HG03442 (cell line): ENCODE data around the gene RPS27A.
"Not testable (repeated sequence)": the region's sequence is repeated elsewhere in the genome, so short reads cannot be mapped to it uniquely, and the experiment has no call there.

ENCODE experiments used
- ATAC-seq: cut with Tn5 transposase; IDR thresholded peaks from one replicate; pipeline ENCODE4 v1.9.1; 2021; ENCODE audit warnings: mild to moderate bottlenecking, moderate library complexity; ENCODE audit not compliant: unreplicated experiment

Gene RPS27A

GRCh38 chr2:55236992-55237543 is 4.6 kb downstream of the RPS27A start:
- no peak for ATAC-seq

DNA sequence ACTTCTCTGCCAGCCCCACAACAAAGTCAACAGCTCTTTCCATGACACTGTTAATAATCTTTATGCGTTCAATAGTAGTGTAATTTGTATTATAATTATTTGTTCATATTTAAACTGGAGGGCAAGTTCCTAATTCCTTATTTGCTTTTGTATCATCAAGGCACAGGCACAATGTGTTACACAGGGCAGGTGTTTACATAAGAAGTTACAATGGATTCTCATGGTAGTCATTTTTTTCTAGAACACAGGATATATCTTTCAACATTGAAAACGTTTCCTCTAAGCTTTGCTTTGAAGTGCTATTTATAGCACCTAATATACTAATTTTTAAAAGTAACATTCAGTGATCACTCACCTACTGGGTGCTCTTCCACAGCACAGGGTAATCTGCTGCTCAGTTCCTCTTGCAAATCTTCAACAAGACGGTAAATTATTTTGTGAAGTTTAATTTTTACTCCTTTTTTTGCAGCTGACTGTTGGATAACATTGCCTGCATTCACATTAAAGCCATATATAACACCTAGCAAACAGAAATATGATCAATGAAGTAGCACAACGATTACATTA is 7.3 kb downstream of the RPS27A start:
- ATAC-seq = no peak

DNA sequence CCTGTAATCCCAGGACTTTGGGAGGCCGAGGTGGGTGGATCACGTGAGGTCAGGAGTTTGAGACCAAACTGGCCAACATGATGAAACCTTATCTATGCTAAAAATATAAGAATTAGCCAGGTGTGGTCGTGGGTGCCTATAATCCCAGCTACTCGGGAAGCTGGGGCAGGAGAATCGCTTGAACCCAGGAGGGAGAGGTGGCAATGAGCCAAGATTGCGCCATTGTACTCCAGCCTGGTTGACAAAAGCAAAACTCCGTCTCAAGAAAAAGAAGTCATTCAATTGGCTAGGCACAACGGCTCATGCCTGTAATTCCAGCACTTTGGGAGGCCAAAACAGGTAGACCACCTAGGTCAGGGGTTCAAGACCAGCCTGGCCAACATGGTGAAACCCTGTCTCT is 9.1 kb downstream of the RPS27A start:
- not testable (repeated sequence) for ATAC-seq

DNA sequence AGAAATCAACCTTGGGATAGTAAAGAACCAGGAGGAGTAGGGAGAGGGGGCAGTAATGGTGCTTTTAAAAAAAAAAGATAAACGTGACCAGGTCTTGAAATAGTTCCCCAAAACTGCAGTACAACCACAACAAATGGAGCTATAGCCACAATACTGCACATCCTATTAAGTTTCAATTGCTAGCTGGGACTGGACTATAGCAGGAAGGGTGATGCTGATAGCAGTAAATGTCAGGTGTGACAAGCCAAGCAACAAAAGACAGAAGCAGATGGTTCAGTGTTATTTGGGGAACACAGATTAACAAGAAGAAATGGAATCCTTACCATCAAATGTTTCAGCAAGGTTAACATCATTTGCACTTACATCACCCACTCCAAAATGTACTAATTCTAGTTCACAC is 10.1 kb downstream of the RPS27A start:
- no peak for ATAC-seq

DNA sequence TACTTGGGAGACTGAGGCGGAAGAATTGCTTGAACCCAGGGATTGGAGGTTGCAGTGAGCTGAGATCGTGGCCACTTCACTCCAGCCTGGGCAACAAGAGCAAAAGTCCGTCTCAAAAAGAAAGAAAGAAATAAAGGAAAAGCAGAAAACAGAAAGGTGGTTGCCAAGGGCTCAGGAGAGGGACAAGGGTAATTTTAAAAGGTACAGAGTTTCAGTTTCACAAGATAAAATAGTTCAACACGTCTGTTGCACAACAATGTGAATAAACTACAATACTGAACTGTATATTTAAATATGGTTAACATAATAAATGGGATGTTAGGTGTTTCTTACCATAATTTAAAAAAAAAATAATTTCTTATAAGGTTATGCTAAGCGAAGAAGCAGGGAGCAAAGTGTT is 12.9 kb downstream of the RPS27A start:
- ATAC-seq = no peak

DNA sequence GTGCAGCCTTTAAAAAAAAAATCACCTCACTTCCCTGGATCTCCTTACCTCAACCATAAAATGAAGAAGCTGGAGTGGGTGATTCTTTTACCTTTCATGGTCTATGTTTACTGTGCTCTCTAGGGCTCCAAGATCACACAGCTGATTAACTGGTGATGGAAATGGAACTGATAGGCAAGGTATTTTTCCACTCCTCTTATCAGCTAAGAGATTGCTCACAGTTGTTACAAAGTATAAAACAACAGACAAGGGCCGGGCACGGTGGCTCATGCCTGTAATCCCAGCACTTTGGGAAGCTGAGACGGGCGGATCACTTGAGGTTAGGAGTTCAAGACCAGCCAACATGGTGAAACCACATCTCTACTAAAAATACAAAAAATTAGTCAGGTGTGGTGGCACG is 14.5 kb downstream of the RPS27A start:
- no peak for ATAC-seq

DNA sequence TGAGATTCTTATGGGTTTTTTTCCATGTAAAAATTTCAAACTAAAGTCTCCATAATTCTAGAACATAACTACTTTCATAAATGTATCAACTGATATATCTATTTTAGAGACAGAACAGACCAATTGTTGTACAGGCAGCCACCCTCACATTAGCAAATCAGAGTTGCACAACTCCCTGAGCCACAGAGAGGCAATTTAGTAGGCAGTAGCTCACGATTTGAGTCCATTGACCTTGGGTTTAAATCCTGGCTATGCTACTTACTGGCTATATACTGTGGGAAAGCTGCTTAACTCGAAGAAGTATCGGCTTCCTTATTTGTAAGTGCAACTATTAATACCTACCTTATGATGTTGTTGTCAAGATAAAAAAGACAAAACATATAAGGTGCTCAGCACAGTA is 20.3 kb downstream of the RPS27A start:
- ATAC-seq = no peak

DNA sequence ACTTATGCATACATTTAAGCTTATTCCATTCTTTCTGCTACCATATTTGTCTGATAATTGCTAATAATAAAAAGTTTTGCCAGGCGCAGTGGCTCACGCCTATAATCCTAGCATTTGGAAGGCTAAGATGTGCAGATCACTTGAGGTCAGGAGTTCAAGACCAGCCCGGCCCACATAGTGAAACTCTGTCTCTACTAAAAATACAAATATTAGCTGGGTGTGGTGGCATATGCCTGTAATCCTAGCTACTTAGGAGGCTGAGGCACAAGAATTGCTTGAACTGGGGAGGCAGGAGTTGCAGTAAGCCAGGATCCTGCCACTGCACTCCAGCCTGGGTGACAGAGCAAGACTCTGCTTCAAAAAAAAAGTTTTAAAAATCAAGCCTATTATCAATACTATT is 27.1 kb downstream of the RPS27A start:
- ATAC-seq = not testable (repeated sequence)

GRCh38 chr2:55268288-55268906 is 35.9 kb downstream of the RPS27A start:
- ATAC-seq = no peak

DNA sequence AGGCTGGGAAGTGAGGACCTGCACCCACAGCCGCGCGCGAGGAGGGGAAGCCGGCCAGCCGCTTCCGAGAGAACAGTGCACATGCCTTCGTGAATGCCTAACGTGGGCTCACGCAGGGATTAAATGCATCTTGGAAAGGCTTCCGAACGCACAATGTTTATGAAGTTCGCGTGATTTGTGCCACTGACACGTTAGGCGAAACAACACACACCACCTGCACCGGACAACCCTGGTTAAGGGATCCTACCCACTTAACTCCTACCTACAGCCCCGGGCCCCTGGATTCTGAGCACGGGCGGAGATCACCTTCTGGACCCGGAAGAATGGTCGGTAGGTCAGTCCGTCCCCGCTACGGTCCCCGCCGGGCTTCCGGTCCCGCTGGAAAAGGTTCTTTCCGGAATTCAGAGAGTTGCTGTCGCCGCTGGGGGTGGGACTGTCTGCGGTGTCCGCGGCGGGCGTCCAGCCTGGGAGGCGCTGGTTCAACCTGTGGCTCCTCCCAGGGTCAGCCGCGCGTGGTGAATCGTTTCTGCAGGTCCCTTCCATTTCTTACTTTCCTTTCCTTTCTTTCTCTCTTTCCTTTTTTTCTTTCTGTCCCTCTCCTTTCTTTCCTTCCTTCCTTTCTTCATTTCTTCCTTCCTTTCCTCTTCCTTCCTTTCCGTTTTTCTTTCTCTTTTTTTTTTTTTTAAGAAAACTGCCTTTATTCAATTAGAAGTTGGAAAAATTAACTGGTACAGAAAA is 36.6 kb downstream of the RPS27A start, which contains the start of gene MTIF2:
Gene MTIF2, minus strand, starts transcription at position 325 of the 738 bp plus-strand sequence. CDS start 5,373 bp downstream, outside the sequence.
- ATAC-seq = peak; percentile 98

DNA sequence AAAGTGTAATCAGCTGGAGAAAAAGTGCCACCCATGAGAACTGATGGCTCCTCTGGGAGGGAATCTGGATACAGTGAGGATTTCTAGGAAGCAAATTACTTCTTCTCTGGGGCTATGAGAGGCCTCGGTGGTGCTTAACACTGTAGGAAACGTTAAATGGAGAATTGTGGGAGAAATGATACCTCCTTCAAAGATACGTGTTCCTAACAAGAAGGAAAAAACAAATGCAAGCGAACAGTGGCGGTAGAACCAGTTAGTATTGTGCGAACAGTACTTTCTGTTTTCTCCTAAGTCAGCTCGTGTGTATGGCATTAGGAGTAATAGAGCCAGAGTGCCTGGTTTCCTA is 37.1 kb downstream of the RPS27A start:
- no peak for ATAC-seq

DNA sequence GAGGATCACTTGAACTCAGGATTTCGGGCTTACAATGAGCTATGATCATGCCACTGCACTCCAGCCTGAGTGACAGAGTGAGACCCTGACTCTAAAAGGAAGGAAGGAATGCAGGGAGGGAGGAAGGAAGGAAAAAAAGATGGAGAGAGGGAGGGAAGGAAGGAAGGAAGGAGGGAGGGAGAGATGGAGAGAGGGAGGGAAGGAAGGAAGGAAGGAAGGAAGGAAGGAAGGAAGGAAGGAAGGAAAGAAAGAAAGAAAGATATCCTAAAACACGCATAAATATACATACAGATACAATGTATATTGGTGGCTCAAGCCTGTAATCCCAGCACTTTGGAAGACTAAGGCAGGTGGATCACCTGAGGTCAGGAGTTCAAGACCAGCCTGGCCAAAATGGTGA is 41.9 kb downstream of the RPS27A start:
- not testable (repeated sequence) for ATAC-seq

GRCh38 chr2:55277310-55277709 is 44.8 kb downstream of the RPS27A start:
- no peak for ATAC-seq

GRCh38 chr2:55279214-55279835 is 46.8 kb downstream of the RPS27A start:
- not testable (repeated sequence) for ATAC-seq

- not testable (repeated sequence) for ATAC-seq
Observed at GRCh38 chr2:55279859-55280424, 47.5 kb downstream of the RPS27A start.

DNA sequence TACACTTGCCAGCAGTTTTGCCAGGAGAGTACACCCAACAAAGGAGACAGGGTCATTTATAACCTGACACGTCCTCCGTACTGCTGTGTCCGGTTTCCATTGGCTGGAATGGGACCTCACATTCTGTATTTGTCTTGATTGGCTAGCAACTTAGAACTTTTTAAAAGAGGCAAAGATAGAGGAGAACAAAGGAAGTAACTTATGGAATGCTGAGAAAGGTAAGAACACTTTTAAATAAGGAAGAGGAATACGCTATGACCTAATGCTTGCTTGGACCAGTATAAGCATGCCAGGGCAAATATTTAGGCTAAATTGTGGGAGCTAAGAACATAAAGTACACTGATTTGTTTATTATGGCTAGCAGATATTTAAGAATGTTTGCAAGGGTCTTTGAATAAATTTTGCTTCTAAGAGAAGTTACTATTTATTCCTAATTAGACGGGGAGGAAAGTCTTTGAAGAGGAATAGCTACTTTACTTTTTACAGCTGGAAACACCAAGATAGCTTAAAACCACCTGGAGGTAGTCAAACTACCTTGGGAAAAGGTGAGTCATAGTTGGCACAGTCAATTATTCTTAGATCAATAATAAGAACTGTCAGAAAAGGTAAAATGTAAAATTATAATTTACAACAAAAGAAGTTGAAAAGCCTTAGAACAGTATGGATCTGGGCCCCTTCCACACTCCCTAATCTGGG is 48.5 kb downstream of the RPS27A start:
- ATAC-seq = not testable (repeated sequence)

GRCh38 chr2:55282110-55282917 is 49.8 kb downstream of the RPS27A start:
- peak; percentile 98 for ATAC-seq

DNA sequence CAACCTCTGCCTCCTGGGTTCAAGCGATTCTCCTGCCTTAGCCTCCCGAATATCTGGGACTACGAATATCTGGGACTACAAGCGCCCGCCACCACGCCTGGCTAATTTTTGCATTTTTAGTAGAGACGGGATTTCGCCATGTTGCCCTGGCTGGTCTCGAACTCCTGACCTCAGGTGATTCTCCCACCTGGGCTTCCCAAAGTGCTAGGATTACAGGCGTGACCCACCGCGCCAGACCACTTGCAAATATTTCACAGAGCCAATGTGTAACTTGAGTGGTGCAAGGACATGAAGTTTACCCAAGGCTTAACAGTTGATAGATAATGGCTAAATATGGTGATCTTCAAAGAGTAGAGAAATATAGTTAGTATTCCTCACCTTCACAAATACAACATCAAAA is 50.6 kb downstream of the RPS27A start:
- no peak for ATAC-seq
